GM18505 (cell line): ENCODE data around the gene XPC.
"Not testable (repeated sequence)": the region's sequence is repeated elsewhere in the genome, so short reads cannot be mapped to it uniquely, and the experiment has no call there.

Source experiments
- ATAC-seq: cut with Tn5 transposase; IDR thresholded peaks from one replicate; pipeline ENCODE4 v1.9.1; 2021; ENCODE audit not compliant: unreplicated experiment
- POLR2A ChIP-seq: IDR thresholded peaks from 4 replicates; pipeline ENCODE4 v1.6.1; 2011; ENCODE audit warnings: borderline replicate concordance; ENCODE audit not compliant: insufficient read depth, insufficient read length; ENCODE audit errors: extremely low read depth

The XPC gene

DNA sequence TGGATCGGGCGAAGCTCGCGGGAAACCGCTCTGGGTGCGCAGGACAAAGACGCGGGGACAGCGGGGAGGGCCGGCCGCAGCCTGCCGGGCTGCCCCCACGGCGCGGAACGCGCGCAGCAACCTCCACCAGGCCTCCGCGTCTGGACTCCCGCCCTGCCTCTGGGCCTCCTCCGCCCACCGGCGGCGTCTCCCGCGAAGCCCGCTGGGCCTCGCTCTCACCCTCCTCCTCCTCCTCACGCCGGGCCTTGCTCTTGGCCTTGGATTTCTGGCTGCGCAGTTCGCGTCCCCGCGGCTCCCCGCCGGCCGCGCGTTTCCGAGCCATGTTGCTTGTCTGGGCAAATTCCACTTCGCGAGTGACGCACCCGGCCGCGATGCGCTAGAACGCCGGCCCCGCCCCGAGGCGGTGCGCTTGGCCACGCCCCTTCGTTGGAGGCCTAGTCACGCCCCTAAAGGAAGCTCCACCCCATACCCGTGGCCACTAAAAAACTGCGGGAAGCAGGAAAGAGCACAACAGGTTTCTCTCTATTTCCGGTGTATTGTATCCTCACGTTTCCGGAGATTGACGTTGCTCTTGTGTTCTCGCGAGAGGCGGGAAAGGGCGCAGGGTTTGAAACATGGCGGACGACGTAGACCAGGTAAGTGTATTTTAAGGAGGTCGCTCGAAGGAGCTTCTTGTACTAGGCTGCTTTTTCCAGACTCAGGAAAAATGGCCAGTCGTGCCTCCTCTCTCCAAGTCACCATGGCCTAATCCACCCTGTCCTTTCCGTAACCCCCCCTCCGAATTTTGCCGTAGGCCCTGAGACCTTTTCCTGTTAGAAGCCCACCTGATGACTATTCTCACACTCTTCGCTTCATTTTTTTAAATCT is at the start of gene XPC, which contains the start of gene LSM3:
XPC (minus strand) TSS at position 355 of the 867 bp plus-strand sequence; CDS start at position 322, 33 bp downstream.
LSM3 (plus strand) TSS at position 571 of the 867 bp plus-strand sequence; CDS start at position 615, 44 bp downstream.
- peak; percentile 91 for ATAC-seq
- peak; percentile 93 for TF ChIP-seq POLR2A

DNA sequence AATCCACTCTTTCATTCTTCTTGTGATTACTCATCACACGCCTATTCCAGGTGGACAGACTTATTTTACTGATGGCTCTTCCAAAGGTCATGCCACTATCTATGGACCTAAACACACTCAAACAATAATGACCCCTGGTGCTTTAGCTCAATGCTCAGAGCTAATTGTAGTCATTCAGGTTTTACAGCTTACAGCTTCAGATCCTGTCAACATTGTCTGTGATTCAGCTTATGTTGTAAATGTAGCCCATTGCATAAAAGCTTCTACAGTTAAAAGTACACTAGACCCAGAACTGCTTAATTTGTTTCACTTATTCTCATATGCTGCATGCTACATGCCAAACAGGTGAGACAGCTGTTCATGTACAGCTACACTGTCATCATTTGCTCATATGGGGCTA is 49.5 kb upstream of the XPC start:
- no peak for ATAC-seq
- no peak for TF ChIP-seq POLR2A

DNA sequence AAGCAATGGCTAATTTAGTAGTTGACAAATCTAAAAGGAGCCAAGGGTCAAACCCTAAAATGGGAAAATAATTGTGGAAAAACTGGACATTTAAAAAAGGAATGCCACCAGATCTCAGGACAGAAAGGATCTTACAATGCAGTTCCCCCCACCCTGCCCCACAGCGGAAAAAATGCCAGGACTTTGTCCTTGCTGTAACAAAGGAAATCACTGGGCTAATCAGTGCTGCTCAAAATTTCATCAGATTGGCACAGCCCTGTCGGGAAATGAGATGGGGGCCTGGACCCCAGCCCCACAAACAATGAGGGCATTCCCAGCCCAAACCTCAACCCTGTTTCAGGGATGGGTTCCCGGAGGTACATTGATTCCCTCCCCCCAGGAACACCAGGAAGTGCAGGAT is 48.0 kb upstream of the XPC start:
- ATAC-seq = not testable (repeated sequence)

DNA sequence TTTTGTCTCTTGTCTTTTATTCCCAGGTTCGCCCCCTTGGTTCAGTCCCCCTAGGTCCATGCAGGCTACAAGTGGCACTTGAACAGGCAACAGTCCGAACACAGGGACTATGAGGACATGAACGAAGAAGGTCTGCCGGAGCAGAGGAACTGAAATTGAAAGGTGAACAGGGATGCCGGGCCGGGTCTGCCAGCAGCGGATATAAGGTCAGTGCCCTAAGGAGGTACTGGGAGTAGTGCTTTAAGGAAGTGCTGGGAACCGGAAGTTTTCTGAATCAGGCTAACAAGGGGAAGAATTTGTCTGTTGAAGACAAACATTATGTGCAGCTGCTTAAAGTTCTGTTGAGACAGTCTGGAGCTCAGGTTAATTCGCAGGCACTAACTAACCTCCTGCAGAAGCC is 47.0 kb upstream of the XPC start:
- TF ChIP-seq POLR2A = no peak
- ATAC-seq = no peak

DNA sequence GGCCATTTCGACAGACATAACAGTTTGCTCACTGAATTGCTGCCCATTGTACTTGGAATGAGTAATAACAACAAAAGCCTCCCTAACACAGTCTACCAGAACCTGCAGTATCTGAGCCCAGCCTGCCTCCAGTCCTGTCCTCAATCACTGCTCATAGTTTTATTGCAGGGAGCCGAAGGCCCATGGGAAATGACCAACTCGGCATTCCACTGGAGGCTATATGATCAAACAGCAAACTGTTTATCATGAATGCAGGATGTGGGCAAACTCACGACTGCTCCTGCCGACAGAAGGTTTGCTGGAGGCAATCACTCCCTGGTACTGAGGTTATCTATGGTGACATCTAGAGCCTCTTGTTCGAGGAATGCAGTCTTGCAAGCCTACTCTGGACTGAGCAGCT is 46.5 kb upstream of the XPC start:
- no peak for TF ChIP-seq POLR2A
- no peak for ATAC-seq

DNA sequence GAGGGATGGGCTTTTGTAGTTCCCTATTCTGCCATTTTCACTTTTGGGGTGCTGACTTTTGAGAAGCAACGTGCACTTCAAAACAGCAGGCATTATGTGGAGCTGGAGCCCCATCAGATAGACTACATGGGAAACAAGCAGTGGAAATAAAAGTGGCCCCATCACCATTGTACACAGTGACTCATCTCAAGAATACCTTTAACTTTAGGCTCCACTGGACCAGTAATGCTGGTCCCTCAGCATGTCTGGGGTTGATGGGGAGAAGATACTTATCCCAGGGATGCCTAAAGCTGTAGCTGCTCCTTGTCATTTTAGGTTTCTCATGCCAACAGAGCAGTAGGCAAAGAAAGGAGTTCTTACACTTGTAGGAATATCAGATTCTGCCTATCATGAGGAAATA is 45.2 kb upstream of the XPC start:
- TF ChIP-seq POLR2A = no peak
- ATAC-seq = no peak

DNA sequence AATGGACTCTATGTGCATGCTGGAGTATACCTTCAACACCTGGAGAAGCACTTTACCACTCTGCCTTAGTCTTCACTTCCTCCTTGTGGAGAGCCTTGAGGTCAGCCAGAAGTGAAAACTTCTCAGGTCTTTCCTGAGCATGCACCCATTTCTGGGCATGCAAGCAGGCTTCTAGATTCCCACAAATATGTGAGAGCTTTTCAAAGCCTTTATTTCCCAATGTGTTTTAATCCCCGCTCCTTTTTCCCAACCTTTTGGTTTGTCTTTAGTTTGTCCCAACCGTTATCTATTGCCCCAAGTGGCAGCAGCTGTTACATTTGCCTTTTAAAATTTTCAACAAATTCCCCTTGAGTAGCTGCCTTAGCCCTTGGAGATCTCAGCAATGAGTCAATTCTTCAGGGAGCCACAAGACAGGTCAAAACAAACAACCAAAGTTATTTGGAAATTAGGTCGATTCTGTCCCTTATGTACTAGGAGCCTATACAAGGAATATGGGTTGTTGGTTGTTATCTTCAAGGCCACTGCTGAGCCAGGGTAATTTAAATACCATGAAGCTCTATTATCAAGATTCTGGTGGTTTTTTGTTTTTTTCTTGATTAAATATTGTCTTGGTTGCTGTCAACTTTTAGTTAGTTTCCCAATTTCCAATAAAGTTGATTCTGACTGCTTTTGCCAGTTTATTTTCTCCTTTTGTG is 44.6 kb upstream of the XPC start:
- TF ChIP-seq POLR2A = no peak
- no peak for ATAC-seq

DNA sequence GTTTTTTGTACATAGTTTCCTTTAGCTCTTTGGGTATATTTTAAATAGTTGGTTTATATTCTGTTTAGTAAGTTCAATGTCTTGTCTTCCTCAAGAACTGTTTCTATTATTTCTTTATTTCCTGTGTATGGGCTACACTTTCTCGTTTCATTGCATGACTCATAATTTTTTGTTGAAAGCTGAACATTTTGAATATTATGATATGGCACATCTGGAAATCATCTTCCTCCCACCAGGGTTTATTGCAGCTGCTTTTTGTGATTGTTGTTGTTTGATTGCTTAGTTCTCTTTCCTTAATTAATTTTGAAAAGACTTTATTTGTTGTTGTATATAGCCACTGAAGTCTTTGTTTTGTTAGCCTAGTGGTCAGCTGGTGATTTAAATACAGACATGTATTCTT is 44.1 kb upstream of the XPC start:
- TF ChIP-seq POLR2A = no peak
- no peak for ATAC-seq

DNA sequence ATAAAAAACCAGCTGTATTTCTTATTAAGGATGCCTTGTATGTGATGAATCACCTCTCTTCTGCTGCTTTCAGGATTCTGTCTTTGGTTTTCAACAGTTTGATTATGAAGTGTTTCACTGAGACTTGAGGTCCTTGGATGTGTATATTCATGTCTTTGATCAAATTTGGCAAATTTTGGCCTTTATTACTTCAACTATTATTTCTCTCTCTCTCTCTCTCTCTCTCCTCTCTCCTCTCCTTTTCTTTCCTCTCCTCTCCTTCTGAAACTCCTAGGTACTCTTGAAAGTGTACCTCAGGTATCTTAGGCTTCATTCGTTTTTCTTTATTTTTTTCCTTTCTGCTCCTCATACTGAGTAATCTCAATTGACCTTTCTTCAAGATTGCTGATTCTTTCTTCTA is 43.5 kb upstream of the XPC start:
- TF ChIP-seq POLR2A = no peak

DNA sequence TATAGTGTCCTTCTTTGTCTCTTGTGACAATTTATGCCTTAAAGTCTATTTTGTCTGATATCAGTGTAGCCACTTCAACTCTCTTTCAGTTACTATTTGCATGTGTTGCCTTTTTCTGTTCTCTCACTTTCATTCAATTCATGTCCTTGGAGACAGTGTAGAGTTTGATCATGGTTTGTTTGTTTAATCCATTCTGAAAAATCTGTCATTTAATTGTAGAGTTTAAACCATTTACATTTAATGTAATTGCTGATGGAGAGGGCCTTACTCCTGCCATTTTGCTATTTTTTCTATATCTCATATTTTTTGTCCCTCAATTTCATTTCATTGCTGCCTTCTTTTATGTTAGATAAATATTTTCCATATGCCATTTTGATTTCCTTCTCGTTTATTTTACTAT is 42.5 kb upstream of the XPC start:
- no peak for ATAC-seq
- TF ChIP-seq POLR2A = no peak

More for the DNA sequence above, 43.5 kb upstream of the XPC start:
- no peak for ATAC-seq

DNA sequence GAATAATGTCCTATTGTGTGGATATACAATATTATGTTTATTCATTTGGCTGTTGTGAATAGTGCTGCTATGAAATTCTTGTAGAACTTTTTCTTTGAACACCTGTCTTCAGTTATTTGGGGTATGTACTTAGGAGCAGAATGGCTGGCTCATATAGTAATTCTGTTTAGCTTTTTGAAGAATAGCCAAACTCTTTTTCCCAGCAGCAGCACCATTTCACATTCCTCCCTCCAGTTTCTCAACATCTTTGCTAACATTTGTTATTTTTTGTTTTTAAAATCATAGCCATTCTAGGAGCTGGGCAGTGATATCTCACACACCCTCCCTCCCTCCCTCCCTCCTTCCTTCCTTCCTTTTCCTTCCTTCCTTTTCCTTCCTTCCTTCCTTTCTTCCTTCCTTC is 40.0 kb upstream of the XPC start:
- no peak for ATAC-seq
- no peak for TF ChIP-seq POLR2A

DNA sequence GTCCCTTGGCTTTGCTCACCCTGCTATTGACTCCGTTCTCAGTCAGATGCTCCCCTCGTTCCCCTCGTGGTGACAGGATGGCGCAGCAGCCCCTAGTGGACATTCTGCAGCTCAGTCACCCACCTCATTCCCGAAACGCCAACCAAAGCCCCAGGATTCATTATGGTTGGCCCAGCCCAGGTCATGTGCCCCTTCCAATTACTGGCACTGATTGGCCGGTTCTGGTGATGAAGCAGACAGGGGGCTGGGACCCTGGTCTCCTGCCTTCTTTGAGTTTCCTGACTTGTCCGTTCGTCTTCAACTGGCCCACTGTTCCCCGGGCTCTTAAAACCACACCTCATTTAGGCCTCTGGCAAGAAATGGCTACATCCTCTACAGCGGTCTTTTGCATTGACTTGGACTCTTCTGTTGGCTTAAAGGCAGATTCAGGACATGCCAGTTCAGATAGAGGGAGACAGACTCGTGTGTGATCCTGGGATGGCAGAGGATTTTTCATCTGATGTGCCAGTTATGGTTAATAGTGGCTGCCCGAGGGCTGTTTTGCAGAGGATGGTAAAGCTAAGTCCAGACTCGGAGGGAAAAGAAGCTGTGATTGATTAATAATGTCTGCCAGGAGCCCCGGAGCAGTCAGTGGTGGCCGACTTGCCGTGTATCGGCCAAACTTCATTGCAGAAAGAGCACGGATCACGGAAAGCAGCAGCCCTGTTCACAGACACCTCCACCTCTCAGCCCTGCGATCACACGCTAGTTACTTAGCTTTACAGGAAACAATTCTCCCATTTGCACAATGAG is 38.1 kb upstream of the XPC start:
- no peak for TF ChIP-seq POLR2A
- no peak for ATAC-seq

DNA sequence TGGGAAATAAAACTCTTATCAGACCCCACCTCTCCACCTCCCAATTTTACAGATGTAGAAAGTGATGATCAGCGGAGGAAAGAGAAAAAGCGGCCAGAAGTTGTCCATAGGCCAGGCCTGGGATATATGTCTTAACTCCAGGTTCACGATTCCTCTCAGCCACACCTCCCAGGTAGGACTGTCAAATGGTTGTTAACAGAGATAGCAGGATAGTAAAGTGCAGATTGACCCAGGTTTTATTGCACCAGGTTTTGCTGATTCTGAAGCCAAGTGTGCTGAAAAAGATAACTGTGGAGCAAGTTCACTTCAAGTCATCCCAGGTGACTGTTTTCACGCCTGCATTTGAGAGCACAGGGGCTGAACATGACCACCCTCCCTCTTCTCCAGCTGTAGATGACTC is 36.4 kb upstream of the XPC start:
- no peak for TF ChIP-seq POLR2A
- ATAC-seq = no peak
